IPS-NIHi11 (cell line): ENCODE results near the gene FCRL2.
"Not testable (repeated sequence)": the region's sequence is repeated elsewhere in the genome, so short reads cannot be mapped to it uniquely, and the experiment has no call there.

Experiments
- DNase-seq: peaks from one replicate; pipeline ENCODE4 v3.0.0; 2012; ENCODE audit warnings: mixed read lengths, low spot score

Gene FCRL2

GRCh38 chr1:157751283-157751682 lies 25.6 kb downstream of the FCRL2 start:
- DNase-seq, result no peak

GRCh38 chr1:157748262-157748817 lies 28.6 kb downstream of the FCRL2 start:
- DNase-seq, result no peak

DNA sequence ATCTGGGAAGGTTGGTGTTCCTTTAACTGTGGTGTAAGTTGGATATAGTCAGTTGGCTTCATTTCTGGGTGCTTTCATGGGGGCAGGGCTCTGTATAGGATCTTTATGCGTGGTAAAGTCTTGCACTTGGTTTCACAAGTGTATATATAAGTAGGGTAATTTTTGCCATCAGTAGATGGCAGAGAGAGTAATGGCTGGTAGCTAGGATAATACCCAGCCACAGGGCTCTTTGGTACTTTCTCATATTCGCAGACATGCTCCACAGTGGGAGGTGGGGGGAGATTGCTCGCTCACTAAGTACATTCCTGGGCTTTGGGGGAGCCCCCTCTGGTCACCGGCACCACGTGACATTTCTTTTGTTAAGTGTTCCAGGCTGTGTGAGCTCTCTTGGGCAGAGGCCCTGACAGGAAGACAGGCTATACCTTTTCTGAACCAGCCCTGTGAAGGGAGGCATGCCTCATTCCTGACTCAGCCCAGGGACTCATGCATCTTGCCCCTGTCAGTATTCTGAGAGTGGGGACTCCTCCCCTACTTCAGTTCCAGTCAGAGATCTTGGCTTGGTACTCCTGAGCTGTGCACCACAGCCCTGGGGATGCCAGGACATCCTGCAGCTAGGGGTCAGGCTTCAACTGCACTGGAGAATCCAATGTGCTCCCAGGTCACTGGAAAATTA lies 37.6 kb downstream of the FCRL2 start:
- DNase-seq, result no peak

- DNase-seq, result not testable (repeated sequence)
Observed at GRCh38 chr1:157735991-157736390, 40.9 kb downstream of the FCRL2 start.

- no peak for DNase-seq
Observed at GRCh38 chr1:157734321-157734720, 42.6 kb downstream of the FCRL2 start.

DNA sequence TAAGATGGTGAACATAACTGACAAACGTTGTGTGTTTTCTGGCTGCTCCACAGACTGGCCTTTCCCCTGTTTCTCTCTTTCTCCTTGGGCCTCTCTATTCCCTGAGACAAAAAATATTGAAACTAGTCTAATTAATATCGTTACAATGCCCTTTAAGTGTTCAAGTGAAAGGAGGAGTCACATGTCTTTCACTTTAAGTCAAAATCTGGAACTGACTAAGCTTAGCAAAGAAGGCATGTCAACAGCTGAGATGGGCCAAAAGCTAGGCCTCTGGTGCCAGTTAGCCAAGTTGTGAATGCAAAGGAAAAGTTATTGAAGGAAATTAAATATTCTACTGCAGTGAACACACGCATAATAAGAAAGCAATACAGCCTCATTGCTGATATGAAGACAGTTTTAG lies 44.2 kb downstream of the FCRL2 start:
- DNase-seq, result no peak

DNA sequence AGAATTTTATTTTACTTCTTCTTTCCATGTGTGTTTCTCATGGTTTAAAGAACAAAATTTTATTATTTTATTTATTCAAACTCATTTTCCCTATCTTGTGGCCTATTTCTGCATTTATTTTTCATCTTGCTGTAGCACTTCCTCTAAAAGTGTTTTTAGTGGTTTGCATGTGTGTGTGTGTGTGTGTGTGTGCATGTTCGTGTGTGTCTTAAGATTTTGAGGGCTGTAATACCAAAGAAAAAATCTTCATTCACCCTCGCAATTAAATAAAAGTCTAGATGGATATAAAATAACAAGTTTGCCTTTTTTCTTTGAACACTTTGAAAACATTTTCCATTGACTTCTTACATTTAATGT lies 51.7 kb downstream of the FCRL2 start:
- DNase-seq, result no peak

DNA sequence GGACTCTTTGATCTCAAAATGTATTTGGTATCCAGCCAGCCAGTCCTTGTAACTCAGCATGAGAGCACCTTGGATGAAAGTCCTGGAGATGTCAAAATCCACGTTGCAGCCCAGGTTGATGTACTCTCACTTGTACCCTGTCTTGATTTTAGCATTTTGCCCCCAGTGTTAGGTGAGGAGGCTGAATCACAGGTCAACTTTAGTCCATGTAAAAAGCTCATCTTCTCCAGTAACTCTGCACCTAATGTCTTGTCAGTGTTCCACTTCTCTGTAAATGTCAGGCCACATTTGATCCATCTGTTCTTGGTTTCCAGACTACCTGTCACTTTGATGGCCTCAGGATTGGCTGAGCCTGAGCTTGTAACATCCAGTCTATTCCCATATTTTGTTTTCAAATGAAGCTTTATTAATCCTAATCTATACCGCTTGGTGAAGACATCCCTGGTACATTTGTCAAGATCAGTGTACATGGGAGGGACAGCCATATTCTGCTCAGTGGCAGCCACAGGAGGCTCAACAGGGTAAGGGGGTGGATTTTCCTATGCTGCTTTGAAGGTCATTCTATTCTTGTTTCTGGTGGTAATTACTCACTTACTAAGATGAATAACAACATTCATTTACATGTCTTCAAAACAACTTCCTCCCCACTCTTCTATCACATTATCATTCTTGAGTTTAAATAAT lies 52.3 kb downstream of the FCRL2 start:
- no peak for DNase-seq

- no peak for DNase-seq
Observed at GRCh38 chr1:157723157-157723556, 53.8 kb downstream of the FCRL2 start.

GRCh38 chr1:157721985-157722384 lies 54.9 kb downstream of the FCRL2 start:
- DNase-seq, result no peak

DNA sequence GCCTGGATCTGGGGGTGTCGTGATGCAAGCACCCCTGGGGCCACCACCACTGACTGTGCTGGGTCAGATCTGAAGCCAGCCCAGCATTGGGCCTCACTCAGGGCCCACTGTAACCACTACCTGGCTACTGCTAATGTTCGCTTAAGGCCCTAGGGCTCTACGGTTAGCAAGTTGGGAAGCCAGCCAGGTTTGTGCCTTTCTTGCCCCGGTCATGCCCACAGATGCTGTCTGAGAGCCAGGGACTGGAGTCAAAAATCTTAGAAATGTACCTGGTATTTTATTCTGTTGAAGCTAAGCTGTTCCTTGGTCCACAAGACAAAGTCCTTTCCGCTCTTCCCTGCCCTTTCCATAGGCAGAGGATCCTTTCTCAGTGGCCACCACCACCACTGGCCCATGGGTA lies 61.2 kb downstream of the FCRL2 start:
- DNase-seq, result no peak

- no peak for DNase-seq
Observed at GRCh38 chr1:157711802-157712201, 65.1 kb downstream of the FCRL2 start.

DNA sequence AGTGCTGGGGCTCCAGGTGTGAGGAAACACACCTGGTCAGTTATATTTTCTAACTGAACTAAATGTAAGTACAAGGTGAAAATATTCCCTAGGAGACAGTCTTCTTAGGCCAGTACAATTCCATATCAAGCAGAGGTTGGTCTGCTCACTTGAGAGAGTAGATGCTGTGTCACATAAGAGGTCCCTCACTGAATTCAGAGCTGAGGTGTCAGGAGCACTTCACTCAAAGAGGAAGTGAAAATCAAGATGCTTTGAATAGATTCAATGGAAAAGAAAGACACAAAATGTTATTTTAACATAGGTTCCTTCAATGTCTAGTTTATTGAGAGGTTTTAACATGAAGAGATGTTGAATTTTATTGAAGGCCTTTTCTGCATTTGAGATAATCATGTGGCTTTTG lies 72.1 kb downstream of the FCRL2 start:
- no peak for DNase-seq

DNA sequence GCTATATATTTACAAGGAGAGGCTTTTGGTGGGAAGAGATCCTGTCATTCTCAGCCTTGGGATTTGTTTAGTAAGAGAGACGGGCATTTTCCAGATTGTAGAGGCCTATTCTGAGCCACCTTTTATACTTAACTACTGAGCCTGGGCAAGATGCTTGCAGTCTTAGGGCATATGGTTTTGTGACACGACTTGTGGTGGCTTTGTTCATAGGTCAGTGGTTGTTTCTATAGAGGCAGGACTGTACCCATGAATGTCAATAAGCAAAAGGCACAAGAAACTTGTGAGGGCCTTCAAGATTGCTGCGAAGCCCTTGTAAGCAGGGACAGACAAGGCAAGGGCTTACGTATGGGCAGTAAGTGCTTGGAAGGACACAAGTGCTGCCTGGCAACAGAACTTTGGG lies 73.0 kb downstream of the FCRL2 start:
- no peak for DNase-seq

GRCh38 chr1:157702308-157702825 lies 74.6 kb downstream of the FCRL2 start:
- no peak for DNase-seq

DNA sequence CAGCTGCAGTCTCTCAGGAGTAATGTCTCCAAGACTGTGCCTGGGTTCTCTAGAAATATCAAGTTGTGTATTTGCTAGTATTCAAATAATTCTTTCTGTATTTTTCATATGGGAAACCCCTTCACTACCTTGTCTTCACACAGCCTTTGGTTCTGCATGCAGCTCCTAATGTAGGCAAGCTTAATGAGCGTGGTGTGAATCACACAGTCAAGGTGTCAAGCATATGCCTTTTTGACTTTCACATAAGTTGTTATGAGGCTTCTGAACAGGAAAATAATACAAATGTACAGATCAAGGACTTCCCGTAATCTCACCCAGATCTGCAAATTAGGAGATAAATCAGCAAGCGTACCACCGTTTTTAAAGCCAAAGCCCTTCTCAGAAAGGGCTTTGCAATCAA lies 76.2 kb downstream of the FCRL2 start, which contains the start of gene FCRL3:
Gene FCRL3 (minus strand): TSS at position 38 of the 400 bp plus-strand sequence. CDS start 280 bp downstream, outside the sequence.
- DNase-seq, result no peak

GRCh38 chr1:157700305-157700704 lies 76.6 kb downstream of the FCRL2 start:
- no peak for DNase-seq

- no peak for DNase-seq
Observed at GRCh38 chr1:157697781-157698569, 79.0 kb downstream of the FCRL2 start.

DNA sequence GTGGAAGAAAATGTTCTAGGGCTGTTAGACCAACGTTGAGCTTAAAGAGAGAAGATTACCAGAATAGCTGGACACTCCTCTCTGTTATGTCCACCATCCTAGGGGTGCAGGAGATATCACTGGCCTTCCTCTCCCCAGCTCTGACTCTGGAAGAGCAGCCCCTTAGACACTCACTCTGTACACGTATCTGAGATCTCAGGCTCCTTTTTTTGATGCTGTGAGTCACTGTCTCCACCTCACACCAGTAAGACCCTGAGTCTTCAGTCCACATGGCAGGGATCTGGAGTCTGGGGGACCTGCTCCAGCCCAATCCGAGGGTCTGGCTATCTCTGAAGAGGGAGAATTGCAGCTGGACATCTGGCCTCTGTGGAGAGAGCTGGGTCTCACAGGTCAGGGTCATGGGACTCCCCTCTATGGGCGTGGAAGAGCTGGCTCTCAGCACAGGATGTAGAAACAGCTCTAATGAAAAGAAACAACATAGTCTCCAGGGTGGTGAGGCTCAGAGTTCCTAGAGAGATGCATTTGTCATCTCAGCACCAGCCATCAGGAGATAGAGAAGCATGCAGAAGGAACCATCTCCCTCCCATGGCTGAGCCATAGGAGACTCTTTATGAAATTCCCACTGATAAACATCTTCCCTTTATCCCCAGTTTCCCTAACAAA lies 79.8 kb downstream of the FCRL2 start:
- DNase-seq, result no peak
